HepG2 (cell line): ENCODE results near the gene MAVS. TPM values are rescaled to one million over a fixed set of nuclear protein-coding genes. Genes with fewer than 3 reads are reported as not detected.

Source experiments
- ATAC-seq: fragments of 200-7000 bp; cut with Tn5 transposase; 3 replicates; pipeline ENCODE4 v1.9.1; 2020; ENCODE audit warnings: mild to moderate bottlenecking, moderate library complexity
- BruUV-seq: library from RNA; stranded (reverse); fragments of 400-500 nt; replicated peaks from 2 replicates; lab custom pipeline; 2021; lab: Mats Ljungman, UMichigan
- CTCF ChIA-PET: fragments of 300-600 bp; formaldehyde crosslinking; extraction: SDS; loops from one replicate; lab custom pipeline; 2021; ENCODE audit warnings: low total read pairs, inconsistent platforms, low intra/inter-chr PET ratio; lab: Yijun Ruan, JAX
- POLR2A ChIA-PET: fragments of 350-600 bp; sonication (Branson Sonifier 250); formaldehyde crosslinking; loops from one replicate; lab custom pipeline; 2020; ENCODE audit warnings: antibody characterized with exemption, inconsistent platforms; lab: Yijun Ruan, JAX
- DNase-seq: peaks from one replicate; pipeline ENCODE4 v3.0.0-alpha.2; 2015; ENCODE audit warnings: low spot score
- FAIRE-seq: peaks from 3 replicates; lab custom pipeline; 2011; peaks lifted over from hg19 to GRCh38; lab: Jason Lieb, UNC
- H2AFZ ChIP-seq: one replicate; pipeline ENCODE4 v1.6.1; 2011; ENCODE audit warnings: low read length, inconsistent platforms
- H3K27ac ChIP-seq: fragments of 300-600 bp; 3 replicates; pipeline ENCODE4 v1.8.0; 2011; ENCODE audit warnings: mixed run types, mild to moderate bottlenecking, mixed read lengths, low read length, inconsistent platforms; ENCODE audit not compliant: insufficient read depth; ENCODE audit errors: extremely low read length
- H3K27me3 ChIP-seq, 2 experiments: fragments of 200-600 bp in 1 of 2; 2 replicates in 1 of 2; 3 replicates in 1 of 2; pipeline versions ENCODE4 v1.6.0 to v1.8.0; 2011; ENCODE audit warnings: low read length in 2 of 2, mild to moderate bottlenecking in 2 of 2, moderate library complexity in 2 of 2, inconsistent platforms in 1 of 2; ENCODE audit not compliant: insufficient read depth in 2 of 2, control insufficient read depth in 1 of 2
- H3K36me3 ChIP-seq, 2 experiments: fragments of 200-600 bp in 1 of 2; replicated peaks in 1 of 2; 2 replicates in 1 of 2; 3 replicates in 1 of 2; pipeline versions ENCODE4 v1.5.1 to v1.8.0; 2011; ENCODE audit warnings: low read length in 2 of 2, inconsistent platforms in 1 of 2; ENCODE audit not compliant: insufficient read depth in 2 of 2, control insufficient read depth in 1 of 2
- H3K4me1 ChIP-seq: 2 replicates; pipeline ENCODE4 v1.5.1; 2012; ENCODE audit warnings: low read length, inconsistent platforms; ENCODE audit not compliant: insufficient read depth
- H3K4me2 ChIP-seq: 2 replicates; pipeline ENCODE4 v1.6.0; 2011; ENCODE audit warnings: low read depth, low read length, inconsistent platforms
- H3K4me3 ChIP-seq, 3 experiments: fragments of 200-600 bp in 1 of 3; sonication (generic), shearing (Covaris generic) in 1 of 3; replicated peaks in 1 of 3; 2 replicates each; pipeline ENCODE4 v1.5.1; 2011 to 2016; ENCODE audit warnings: low read length in 3 of 3, inconsistent platforms in 2 of 3, low read depth in 2 of 3, mild to moderate bottlenecking in 2 of 3, control low read depth in 1 of 3, mixed read lengths in 1 of 3; ENCODE audit not compliant: insufficient read depth in 1 of 3
- H3K79me2 ChIP-seq: one replicate; pipeline ENCODE4 v1.6.1; 2011; ENCODE audit warnings: low read length, inconsistent platforms; ENCODE audit not compliant: insufficient read depth
- H3K9ac ChIP-seq: 2 replicates; pipeline ENCODE4 v1.6.0; 2011; ENCODE audit warnings: mild to moderate bottlenecking, low read depth, low read length, inconsistent platforms; ENCODE audit not compliant: insufficient read depth
- H3K9me3 ChIP-seq: 2 replicates; pipeline ENCODE4 v1.5.1; 2012; ENCODE audit warnings: mild to moderate bottlenecking, low read length
- H4K20me1 ChIP-seq: 2 replicates; pipeline ENCODE4 v1.6.0; 2011; ENCODE audit warnings: inconsistent platforms, mild to moderate bottlenecking, low read length, moderate library complexity; ENCODE audit not compliant: insufficient read depth
- GFI1 ChIP-seq: sonication (generic); formaldehyde crosslinking; IDR thresholded peaks from 2 replicates; pipeline ENCODE4 v1.5.0; 2020; ENCODE audit warnings: missing genetic modification reagents, mild to moderate bottlenecking, borderline replicate concordance
- HOXA3 ChIP-seq: sonication (generic); formaldehyde crosslinking; IDR thresholded peaks from 2 replicates; pipeline ENCODE4 v1.5.0; 2020; ENCODE audit warnings: missing genetic modification reagents
- MXD4 ChIP-seq: IDR thresholded peaks from 2 replicates; pipeline ENCODE4 v1.6.1; 2016; ENCODE audit warnings: mild to moderate bottlenecking, missing biosample characterization, missing genetic modification reagents
- NR3C1 ChIP-seq: sonication (generic); formaldehyde crosslinking; IDR thresholded peaks from 2 replicates; pipeline ENCODE4 v1.4.0; 2020; ENCODE audit warnings: missing genetic modification reagents
- ZMYM2 ChIP-seq: sonication (generic); formaldehyde crosslinking; IDR thresholded peaks from 2 replicates; pipeline ENCODE4 v1.8.0; 2022; ENCODE audit warnings: mild to moderate bottlenecking, missing genetic modification reagents
- WGBS: methylation state at CpG from one replicate; pipeline ENCODE4 v1.1.6; 2017; ENCODE audit warnings: low lambda C conversion rate; 5-methylcytosine and 5-hydroxymethylcytosine counted together
- in situ Hi-C: cut with HindIII; loops from 2 replicates; pipeline ENCODE4 v1.10.0; 2017; ENCODE audit warnings: low pct_unique_long_range_greater_than_20kb; ENCODE audit not compliant: extremely low pct_ligation_motif_present
- intact Hi-C: fragments of 100-400 bp; cut with micrococcal nuclease; formaldehyde crosslinking; loops from one replicate; pipeline ENCODE4 v1.10.0; 2022; ENCODE audit not compliant: unreplicated experiment
- polyA plus RNA-seq, 8 experiments: library from polyadenylated mRNA; depleted of rRNA in 3 of 8; stranded (reverse) in 7 of 8; unstranded in 1 of 8; fragments of >200 nt; fragmentation: Illumina TruSeq in 4 of 8; extraction: Trizol in 4 of 8; gene quantifications; 2 replicates each; pipeline versions ENCODE4 v1.2.1 to v1.2.3, GENCODE V29; 2011 to 2016; ENCODE audit warnings: low read depth in 4 of 8, missing spikeins in 1 of 8, mixed read lengths in 1 of 8; ENCODE audit not compliant: insufficient read depth in 1 of 8
- total RNA-seq, 5 experiments: library from RNA; depleted of rRNA; stranded (reverse); fragments of >200 nt; fragmentation: Illumina TruSeq; extraction: Trizol; gene quantifications; 2 replicates each; pipeline ENCODE4 v1.2.3, GENCODE V29; 2016; ENCODE audit warnings: low read depth in 1 of 5
- TF ChIP-seq, protein P1 (sequence below): IDR thresholded peaks from 2 replicates; pipeline ENCODE4 v1.6.1; 2016; ENCODE audit warnings: low read depth
- TF ChIP-seq, protein P2 (sequence below): sonication (generic); formaldehyde crosslinking; IDR thresholded peaks from 2 replicates; pipeline ENCODE4 v1.5.0; 2020; ENCODE audit warnings: mild to moderate bottlenecking, missing genetic modification reagents
- TF ChIP-seq, protein P3 (sequence below): sonication (generic); formaldehyde crosslinking; IDR thresholded peaks from 2 replicates; pipeline ENCODE4 v1.5.0; 2020; ENCODE audit warnings: missing genetic modification reagents

Gene MAVS
- total and polyA plus RNA-seq, 2 of the 13 experiments (the other 11 are each of a cell fraction or from before 2014, with no cell fraction given), result 27.3 to 36.6 TPM

DNA sequence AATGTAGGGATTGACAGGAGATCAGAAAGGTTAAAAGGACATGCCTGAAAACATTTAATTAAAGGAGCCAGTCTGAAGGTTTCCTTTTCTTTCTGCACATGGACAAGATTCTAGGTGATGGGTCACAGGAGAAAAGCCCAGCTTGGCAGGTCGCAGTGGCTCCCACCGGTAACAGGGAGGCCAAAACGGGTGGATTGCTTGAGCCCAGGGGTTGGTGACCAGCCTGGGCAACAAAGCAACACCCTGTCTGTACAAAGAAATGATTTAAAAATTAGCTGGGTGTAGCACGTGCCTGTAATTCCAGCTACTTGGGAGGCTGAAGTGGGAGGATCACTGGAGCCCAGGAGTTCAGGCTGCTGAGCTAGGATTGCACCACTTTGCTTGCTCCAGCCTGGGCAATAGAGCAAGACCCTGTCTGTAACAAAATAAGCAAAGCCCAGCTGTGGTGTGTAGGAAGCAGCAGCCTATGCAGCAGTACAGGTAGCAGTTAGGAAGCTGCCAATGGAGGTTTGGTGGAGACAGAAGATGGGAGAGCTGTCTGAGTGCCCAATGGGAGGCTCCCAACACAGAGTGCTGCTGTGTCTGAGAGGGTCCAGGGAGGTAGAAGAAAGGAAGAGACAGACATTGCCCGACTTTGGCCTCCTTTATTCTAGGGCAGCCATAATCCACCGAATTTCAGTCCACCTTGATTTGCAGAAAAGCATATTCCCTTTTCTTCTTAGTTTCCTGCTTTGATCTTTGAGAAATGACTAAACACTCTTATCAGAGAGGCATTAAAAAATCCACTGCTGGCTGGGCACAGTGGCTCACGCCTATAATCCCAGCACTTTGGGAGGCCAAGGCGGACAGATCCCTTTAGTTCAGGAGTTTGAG is 33.4 kb upstream of the MAVS start (continued):
- TF ChIP-seq HOXA3, result 0 out of 2 replicates have a peak, but pooled peaks have one; percentile 18
- TF ChIP-seq, protein P1, sequence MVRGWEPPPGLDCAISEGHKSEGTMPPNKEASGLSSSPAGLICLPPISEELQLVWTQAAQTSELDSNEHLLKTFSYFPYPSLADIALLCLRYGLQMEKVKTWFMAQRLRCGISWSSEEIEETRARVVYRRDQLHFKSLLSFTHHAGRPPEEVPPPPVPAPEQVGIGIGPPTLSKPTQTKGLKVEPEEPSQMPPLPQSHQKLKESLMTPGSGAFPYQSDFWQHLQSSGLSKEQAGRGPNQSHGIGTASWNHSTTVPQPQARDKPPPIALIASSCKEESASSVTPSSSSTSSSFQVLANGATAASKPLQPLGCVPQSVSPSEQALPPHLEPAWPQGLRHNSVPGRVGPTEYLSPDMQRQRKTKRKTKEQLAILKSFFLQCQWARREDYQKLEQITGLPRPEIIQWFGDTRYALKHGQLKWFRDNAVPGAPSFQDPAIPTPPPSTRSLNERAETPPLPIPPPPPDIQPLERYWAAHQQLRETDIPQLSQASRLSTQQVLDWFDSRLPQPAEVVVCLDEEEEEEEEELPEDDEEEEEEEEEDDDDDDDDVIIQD (CRISPR knock-in tag), result no peak
- TF ChIP-seq NR3C1 (CRISPR knock-in tag), result no peak
- no peak for TF ChIP-seq ZMYM2 (CRISPR knock-in tag)
- no peak for TF ChIP-seq GFI1 (CRISPR knock-in tag)
- TF ChIP-seq MXD4 (CRISPR knock-in tag), result no peak

DNA sequence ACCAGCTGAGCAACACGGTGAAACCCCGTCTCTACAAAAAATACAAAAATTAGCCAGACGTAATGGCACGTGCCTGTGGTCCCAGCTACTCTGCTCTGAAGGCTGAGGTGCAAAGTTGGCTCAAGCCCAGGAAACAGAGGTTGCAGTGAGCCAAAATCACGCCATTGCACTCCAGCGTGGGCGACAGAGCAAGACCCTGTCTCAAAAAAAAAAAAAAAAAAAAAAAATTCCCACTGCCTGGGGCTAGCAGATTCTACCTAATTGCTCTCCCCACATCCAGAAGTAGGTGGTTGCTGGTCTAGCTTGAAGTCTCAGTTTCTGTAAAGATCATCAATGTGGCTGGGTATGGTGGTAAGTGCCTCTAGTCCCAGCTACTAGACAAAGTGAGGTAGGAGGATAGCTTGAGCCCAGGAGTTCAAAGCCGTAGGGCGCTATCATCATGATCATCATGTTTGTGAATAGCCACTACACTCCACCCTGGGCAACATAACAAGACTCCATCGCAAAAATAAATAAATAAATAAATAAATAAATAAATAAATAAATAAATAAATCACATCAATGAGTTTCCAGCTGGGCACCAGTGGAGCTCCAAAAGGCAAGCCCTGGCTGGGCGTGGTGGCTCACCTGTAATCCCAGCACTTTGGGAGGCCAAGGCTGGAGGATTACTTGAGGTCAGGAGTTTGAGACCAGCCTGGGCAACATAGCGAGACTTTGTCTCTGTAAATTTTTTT is 32.6 kb upstream of the MAVS start:
- Histone ChIP-seq H3K79me2 (no peaks in the 10 kb centered on the region), H3K4me2 (no peak overlapping the region), H3K27me3 (peaks cover 3 to 14% of the 10 kb centered on the region in 2 experiments; a peak in 3 of 5 replicates), H4K20me1 (no peaks in the 10 kb centered on the region), H3K9ac (no peak overlapping the region), H3K9me3 (no peaks in the 10 kb centered on the region), H3K27ac (no peak overlapping the region), H2AFZ (no peak overlapping the region), H3K36me3 (no peaks in the 10 kb centered on the region), H3K4me3 (no peak overlapping the region), H3K4me1 (peaks cover 54% of the 10 kb centered on the region)
- POLR2A ChIA-PET, result interaction anchor here (2.8 kb wide), 1 partner anchor 28 kb away, joined by 10 read pairs; the partner anchor contains the start of gene CENPB
- 84% methylated on average over 12 of the region's 12 CpGs for WGBS
- no peak for ATAC-seq
- CTCF ChIA-PET, result no interaction called here
- intact Hi-C loops, result no loop called here
- FAIRE-seq, result no peak
- TF ChIP-seq, protein P2, sequence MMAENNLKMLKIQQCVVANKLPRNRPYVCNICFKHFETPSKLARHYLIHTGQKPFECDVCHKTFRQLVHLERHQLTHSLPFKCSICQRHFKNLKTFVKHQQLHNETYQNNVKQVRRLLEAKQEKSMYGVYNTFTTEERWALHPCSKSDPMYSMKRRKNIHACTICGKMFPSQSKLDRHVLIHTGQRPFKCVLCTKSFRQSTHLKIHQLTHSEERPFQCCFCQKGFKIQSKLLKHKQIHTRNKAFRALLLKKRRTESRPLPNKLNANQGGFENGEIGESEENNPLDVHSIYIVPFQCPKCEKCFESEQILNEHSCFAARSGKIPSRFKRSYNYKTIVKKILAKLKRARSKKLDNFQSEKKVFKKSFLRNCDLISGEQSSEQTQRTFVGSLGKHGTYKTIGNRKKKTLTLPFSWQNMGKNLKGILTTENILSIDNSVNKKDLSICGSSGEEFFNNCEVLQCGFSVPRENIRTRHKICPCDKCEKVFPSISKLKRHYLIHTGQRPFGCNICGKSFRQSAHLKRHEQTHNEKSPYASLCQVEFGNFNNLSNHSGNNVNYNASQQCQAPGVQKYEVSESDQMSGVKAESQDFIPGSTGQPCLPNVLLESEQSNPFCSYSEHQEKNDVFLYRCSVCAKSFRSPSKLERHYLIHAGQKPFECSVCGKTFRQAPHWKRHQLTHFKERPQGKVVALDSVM (CRISPR knock-in tag), result 0 out of 2 replicates have a peak, but pooled peaks have one; percentile 10
- TF ChIP-seq, protein P3, sequence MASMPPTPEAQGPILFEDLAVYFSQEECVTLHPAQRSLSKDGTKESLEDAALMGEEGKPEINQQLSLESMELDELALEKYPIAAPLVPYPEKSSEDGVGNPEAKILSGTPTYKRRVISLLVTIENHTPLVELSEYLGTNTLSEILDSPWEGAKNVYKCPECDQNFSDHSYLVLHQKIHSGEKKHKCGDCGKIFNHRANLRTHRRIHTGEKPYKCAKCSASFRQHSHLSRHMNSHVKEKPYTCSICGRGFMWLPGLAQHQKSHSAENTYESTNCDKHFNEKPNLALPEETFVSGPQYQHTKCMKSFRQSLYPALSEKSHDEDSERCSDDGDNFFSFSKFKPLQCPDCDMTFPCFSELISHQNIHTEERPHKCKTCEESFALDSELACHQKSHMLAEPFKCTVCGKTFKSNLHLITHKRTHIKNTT (CRISPR knock-in tag), result no peak
- in situ Hi-C loops, result no loop called here
- BruUV-seq, result no TSS peak
- DNase-seq, result no peak
